Lower lobe of right lung (tissue), 2 donors: ENCODE data around the gene TTC38. TPM values are rescaled to one million over a fixed set of nuclear protein-coding genes. Genes with fewer than 3 reads are reported as not detected.

Experiments used
- ATAC-seq, 2 donors: fragments of 200-7000 bp; cut with Tn5 transposase; one replicate each; pipeline ENCODE4 v1.9.1; 2020 to 2022; ENCODE audit warnings: mild to moderate bottlenecking in 2 of 2, moderate library complexity in 2 of 2
- DNase-seq: peaks from one replicate; pipeline ENCODE4 v3.0.0-alpha.2; 2020
- H3K27ac ChIP-seq: fragments of 200-600 bp; one replicate; pipeline ENCODE4 v1.8.0; 2022
- H3K27me3 ChIP-seq: fragments of 200-600 bp; one replicate; pipeline ENCODE4 v1.8.0; 2022; ENCODE audit warnings: low read depth
- H3K36me3 ChIP-seq: fragments of 200-600 bp; one replicate; pipeline ENCODE4 v1.8.0; 2022; ENCODE audit warnings: mild to moderate bottlenecking
- H3K4me1 ChIP-seq: fragments of 200-600 bp; one replicate; pipeline ENCODE4 v1.8.0; 2022
- H3K4me3 ChIP-seq: fragments of 200-600 bp; one replicate; pipeline ENCODE4 v1.8.0; 2022; ENCODE audit warnings: mild to moderate bottlenecking
- H3K9me3 ChIP-seq: fragments of 200-600 bp; one replicate; pipeline ENCODE4 v1.8.0; 2022
- CTCF ChIP-seq: fragments of 200-600 bp; IDR thresholded peaks from one replicate; pipeline ENCODE4 v1.8.0; 2022; ENCODE audit warnings: antibody characterized with exemption, mild to moderate bottlenecking
- intact Hi-C: fragments of 100-400 bp; cut with DNase I; formaldehyde crosslinking; loops from one replicate; pipeline ENCODE4 v1.11.0; 2022
- long read RNA-seq: library from polyadenylated mRNA; unstranded; transcript quantifications from one replicate; pipeline ENCODE4 v2.0.0, GENCODE V29; 2021
- total RNA-seq: library from RNA; stranded (reverse); fragmentation: NEBNext Ultra II Directional; extraction: Animal tissue kit (Norgen Biotek cat#: 25700); gene quantifications from one replicate; pipeline ENCODE4 v1.2.1, GENCODE V29; 2021
- donor health status: DM: no; HTN: yes; CAD: no; lungs with severe emphysema.

The TTC38 gene
- total RNA-seq = 26.8 TPM
- long read RNA-seq, transcript TTC38-201 (14 exons, 2,610 nt) = major isoform, 30 of 48 reads
- long read RNA-seq, partial matches to known transcripts = 10 of 48 reads
- long read RNA-seq, other reads (novel, unspliced or antisense) = 8 of 48 reads

GRCh38 chr22:46267431-46268279 lies at the start of gene TTC38:
TSS of gene TTC38 (plus strand) at chr22:46268008. CDS start at chr22:46268040, 32 bp downstream.
- H3K9me3 ChIP-seq = no peaks in the 10 kb centered on the region
- DNase-seq (peak; percentile 95), ATAC-seq (peak; percentile 98)
- H3K36me3 ChIP-seq = peaks cover 11% of the 10 kb centered on the region
- intact Hi-C loops = no loop called here
- peak within 1 kb of the TSS; percentile 84 for H3K27ac ChIP-seq
- H3K4me1 ChIP-seq = peaks cover 29% of the 10 kb centered on the region
- H3K27me3 ChIP-seq = no peaks in the 10 kb centered on the region
- H3K4me3 ChIP-seq = peak within 1 kb of the TSS; percentile 97
- TF ChIP-seq CTCF = no peak

GRCh38 chr22:46219636-46220035 lies 48.2 kb upstream of the TTC38 start:
- intact Hi-C loops = no loop called here
- Histone ChIP-seq H3K27me3 (no peaks in the 10 kb centered on the region), H3K36me3 (peaks cover 77% of the 10 kb centered on the region), H3K4me3 (no peak overlapping the region), H3K9me3 (no peaks in the 10 kb centered on the region), H3K4me1 (no peaks in the 10 kb centered on the region), H3K27ac (no peak overlapping the region)
- no peak for DNase-seq
- no peak for TF ChIP-seq CTCF
- no peak for ATAC-seq

- H3K27ac ChIP-seq = no peak overlapping the region
- H3K9me3 ChIP-seq = no peaks in the 10 kb centered on the region
- TF ChIP-seq CTCF = no peak
- no peak overlapping the region for H3K4me3 ChIP-seq
- H3K27me3 ChIP-seq = no peaks in the 10 kb centered on the region
- intact Hi-C loops = no loop called here
- ATAC-seq (no peak), DNase-seq (no peak)
- peaks cover 67% of the 10 kb centered on the region for H3K36me3 ChIP-seq
- no peaks in the 10 kb centered on the region for H3K4me1 ChIP-seq
These were observed 46.9 kb upstream of the TTC38 start for GRCh38 chr22:46220921-46221320.

- no peaks in the 10 kb centered on the region for H3K4me1 ChIP-seq
- no peak overlapping the region for H3K27ac ChIP-seq
- no peaks in the 10 kb centered on the region for H3K9me3 ChIP-seq
- H3K36me3 ChIP-seq = peaks cover 38% of the 10 kb centered on the region
- no peak overlapping the region for H3K4me3 ChIP-seq
- no peak for TF ChIP-seq CTCF
- no peak for ATAC-seq
- intact Hi-C loops = no loop called here
- no peak for DNase-seq
- H3K27me3 ChIP-seq = no peaks in the 10 kb centered on the region
These were observed 43.5 kb upstream of the TTC38 start for GRCh38 chr22:46224044-46224897.

GRCh38 chr22:46224898-46225290 lies 42.9 kb upstream of the TTC38 start:
- DNase-seq (no peak), ATAC-seq (no peak)
- Histone ChIP-seq H3K9me3 (no peaks in the 10 kb centered on the region), H3K4me3 (no peak overlapping the region), H3K27ac (no peak overlapping the region), H3K27me3 (no peaks in the 10 kb centered on the region), H3K4me1 (no peaks in the 10 kb centered on the region), H3K36me3 (peaks cover 32% of the 10 kb centered on the region)
- no peak for TF ChIP-seq CTCF
- intact Hi-C loops = no loop called here
